Measurements from ENCODE around the gene RNF125.

Gene RNF125

DNA sequence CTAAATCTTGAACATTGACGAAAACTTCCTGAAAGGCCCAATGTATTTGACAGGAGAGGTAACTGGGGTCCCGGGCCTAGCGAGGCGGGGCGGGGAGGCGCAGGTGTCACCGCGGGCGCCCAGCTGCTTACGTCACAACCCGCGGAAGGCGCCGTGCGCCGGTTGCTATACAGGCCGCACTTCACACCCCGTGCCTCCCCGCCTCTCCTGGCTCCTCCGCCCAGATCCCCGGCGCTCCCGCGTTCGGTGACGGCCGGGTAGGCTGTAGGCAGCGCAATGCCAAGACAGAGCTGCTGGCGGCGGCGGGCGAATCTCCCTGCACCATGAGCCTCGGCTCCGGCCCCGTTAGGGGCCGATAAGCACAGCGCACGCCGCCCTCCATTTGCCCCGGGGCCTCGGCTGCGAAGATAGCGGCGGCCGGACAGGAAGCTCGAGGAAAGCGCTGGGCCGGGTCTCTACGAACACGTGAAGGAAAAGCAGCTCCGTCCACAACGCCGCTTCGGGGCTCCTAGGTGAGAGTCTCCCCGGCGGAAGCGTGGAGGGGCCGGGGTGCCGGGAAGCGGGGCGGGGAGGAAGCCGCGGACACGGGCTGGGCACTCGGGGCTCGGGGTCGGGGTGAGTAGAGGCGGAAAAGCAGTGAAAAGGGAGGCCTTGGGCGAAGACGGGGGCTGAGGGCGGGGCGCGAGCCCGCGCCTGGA lies 73.2 kb downstream of the RNF125 start, which contains the start of gene RNF138:
RNF138 (plus strand) TSS at position 151 of the 698 bp plus-strand sequence. CDS start 903 bp downstream, outside the sequence.
- peak; percentile 80 to 87 for DNase-seq

DNA sequence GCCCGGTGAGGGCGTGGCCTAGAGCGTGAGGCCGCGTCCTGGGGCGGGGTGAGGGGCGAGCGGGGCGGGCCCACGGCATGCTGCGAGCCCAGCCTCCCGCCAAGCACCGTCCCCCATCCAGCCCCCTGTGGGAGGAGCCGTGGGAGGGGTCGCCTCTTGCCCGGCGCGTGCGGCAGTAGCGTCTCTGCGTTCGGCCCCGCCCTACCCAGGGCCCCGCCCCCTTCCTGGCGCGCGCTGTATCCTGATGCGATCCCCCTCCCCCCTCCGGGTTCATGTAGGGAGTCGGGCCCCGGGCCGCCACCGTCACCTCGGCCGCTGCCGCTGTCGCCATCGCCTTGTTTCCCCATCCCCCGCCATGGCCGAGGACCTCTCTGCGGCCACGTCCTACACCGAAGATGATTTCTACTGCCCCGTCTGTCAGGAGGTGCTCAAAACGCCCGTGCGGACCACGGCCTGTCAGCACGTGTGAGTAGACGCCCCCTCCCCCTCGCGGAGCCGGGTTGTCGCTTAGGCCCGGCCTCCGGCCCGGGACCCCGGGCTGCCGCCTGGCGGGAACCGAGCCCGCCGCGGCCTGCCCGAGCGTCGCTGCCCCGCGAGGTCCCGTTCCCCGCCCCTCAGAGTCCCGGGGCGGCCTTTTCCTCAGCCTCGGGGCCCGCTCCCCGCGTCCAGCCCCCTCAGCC lies 73.9 kb downstream of the RNF125 start:
- peak; percentile 80 to 95 for DNase-seq

DNA sequence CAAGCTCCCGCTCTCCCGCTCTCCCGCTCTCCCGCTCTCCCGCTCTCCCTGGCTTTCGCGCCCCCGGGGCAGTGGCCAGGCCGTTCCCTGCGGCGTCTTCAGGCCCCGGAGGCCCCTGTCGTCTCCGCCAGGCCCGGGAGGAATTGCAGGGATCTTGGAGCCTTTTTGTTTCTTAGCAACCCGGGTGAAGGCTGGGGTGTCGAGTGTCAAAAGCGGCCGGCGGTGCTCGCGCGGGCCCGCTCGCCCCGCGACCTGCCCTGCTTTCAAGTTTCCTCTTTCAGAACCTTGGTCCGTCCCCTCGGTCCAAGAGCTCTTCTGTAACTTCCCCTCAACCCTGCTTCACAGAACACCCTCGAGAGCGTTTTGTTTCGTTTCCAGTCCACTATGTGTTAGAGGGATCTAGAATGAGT lies 74.5 kb downstream of the RNF125 start:
- DNase-seq, result peak in 1 of 2 experiments; percentile 63

DNA sequence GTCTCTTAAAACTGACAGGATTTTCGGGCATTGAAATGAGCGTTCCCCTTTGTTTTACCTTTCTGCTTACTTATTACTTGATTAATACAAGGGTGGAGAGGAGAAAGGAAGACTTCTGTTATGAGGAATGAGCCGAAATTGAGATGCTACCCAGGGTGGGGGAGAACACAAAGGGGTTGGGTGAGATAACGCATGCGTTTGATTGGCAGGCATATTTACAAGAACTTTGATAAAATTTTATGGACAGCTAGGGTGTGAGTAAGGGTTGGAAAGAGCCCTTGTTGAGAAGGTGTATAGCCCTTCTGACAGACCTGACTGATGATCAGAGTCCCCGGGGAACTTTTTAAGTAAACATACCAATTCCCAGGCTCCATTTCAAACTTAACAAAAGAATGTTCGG lies 74.9 kb downstream of the RNF125 start:
- DNase-seq, result peak in 1 of 2 experiments; percentile 17

DNA sequence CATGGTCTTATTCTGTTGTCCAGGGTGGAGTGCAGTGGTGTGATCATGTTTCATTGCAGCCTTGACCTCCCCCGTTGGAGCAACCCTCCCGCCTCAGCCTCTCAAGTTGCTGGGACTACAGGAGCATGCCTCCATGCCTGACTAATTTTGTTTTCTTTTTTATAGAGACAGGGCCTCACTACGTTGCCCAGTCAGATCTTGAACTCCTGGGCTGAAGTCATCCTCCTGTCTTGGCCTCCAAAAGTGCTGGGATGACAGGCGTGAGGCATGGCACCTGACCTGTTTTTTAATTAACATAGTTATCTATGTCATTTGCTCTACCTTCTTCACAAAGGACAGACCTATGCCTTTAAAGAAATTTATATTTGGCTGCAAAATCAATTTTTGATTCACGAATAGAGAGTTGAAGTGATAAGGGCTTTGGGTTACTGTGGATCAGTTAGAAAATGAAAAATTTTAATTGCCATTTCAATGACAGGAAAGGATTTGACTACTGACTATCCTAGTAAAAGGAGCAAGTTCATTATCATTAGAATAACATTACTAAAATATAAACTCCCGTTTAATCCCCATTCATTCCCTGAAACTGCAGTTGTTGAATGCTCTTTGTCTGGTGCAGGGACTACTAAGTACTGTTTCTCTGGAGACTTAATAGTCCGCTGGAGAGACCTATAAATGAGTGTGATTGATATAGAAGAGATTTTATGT lies 76.7 kb downstream of the RNF125 start:
- DNase-seq, result no peak

DNA sequence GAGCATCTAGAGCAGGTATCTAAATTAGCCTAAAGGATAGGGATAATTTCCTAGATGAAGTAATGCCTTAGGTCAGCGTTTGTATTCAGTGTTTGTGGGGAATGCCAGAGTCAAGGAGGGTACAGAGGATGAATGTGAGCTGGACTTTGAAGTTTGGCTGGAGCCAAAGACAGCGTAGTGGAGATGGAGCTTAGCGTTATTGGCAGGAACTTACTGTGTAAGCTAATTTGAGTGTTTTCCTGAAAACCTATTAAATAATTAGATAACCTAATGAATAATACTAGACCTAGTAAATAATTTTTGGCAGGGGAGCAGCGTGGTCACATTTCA lies 77.2 kb downstream of the RNF125 start:
- DNase-seq, result no peak

DNA sequence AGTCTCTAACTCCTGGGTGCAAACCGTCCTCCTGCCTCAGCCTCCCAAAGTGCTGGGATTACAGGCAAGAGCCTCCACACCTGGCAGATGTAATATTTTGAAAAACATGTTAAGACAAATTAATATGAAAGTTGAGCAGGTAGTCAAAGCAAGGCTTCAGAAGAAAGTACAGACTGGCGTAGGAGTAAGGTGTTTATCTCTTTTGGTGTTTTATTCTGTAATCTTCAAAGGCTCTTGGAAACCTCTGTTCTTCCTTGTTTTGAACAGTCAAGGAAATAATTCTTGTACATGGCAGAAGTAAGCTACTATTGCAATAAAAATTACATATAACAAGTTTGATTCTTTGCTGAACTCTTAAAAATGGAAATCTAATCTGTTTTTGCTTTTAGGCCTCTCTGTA lies 78.3 kb downstream of the RNF125 start:
- DNase-seq, result no peak

DNA sequence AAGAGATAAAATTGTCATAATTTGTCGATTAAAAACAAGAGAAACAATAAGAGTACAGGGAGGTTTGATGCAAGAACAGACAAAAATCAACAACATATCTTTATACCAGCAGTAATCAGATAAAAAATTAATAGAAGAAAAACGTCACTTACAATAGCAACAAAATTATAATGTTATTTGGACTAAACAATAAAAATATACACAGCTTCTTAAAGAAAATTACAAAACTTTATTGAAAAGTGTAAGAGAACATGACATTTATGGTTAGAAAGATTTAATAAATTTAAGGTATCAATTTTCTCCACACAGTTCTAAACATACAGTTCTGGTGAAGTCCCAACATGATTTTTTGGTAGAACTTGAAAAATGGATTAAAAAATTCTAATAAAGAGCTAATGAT lies 85.9 kb downstream of the RNF125 start:
- no peak for DNase-seq

DNA sequence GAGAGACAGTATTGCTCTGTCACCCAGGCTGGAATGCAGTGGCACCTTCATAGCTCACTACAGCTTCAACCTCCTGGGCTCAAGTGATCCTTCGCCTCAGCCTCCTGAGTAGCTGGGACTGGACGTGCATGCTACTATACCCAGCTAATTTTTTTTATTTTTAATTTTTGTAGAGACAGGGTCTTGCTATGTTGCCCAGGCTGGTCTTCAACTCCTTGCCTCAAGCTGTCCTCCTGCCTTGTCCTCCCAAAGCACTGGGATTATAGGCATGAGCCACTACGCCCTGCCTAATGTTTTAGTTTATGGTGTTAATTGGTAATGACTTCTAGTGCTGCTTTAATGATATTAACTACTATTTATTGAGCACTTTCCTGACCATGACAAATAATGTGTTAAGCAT lies 91.4 kb downstream of the RNF125 start:
- no peak for DNase-seq

DNA sequence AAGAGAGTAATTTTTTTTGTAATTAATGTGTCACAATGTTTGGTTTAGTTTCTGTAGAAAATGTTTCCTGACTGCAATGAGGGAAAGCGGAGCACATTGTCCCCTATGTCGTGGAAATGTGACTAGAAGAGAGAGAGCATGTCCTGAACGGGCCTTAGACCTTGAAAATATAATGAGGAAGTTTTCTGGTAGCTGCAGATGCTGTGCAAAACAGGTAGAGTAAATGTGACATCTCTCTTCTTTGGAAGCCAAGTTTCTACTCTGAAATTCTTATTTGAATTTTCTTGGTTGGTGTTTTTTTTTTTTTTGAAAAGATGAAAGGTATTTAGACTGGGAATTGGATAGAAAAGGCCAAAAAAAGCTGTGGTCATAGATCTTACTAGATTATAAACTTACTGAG lies 93.1 kb downstream of the RNF125 start:
- DNase-seq, result no peak

DNA sequence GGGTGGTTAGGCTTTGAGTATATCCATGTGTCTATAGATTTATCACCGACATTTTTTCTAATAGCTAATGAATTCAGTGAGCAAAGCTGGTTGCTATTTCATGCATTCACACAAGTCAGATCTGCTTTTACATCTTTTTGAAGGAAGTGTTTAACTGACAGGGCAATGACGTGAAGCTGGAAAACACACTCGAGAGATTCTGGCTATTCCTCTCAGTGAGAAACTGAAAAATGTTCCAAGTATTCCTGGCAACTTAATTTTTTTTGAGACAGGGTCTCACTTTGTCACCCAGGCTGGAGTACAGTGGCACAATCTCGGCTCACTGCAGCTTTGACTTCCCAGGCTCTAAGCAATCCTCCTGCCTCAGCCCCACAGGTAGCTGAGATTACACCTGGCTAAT lies 94.2 kb downstream of the RNF125 start:
- DNase-seq, result no peak

DNA sequence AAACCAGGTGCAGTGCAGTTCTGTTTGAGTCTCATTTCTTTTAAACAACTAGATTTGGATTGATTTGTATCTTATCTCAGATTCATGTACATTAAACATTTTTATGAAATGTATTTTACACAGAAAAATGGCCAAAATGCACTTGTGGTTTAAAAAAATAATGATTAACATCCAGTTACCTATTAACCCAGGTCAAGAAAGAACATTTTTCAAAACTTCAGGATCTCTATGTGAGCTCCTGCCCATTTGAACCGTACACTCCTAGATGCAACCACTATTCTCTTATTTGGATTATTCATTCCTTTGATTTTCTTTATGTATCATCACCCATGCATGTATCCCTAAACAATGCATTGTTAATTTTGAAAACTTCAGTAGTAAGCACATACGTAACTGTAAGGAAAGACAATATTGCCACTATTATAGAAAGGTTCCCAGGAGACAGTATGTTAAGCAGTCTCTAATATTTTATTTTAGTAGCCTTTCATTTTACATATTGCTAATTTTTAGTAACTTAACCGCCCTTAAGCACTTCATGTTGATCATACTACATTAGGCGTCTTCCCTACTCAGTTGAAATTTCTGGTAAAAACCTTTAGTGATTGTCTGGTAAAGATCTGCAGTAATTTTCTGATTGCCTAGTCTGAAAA lies 95.8 kb downstream of the RNF125 start:
- no peak for DNase-seq

DNA sequence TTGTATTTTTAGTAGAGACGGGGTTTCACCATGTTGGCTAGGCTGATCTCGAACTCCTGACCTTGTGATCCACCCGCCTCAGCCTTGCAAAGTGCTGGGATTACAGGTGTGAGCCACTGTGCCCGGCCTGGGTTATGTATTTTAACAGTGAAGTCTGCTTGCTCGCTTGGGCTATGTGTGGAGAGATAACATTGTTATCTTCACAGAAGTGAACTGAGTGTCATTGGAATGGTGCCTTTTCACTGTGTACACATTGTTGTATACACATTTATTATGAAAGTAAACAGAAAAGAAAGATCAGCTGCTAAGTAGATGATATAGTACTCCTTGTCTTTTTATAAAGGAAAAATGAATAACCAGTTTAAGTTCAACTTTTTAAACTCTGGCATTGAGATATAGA lies 103.4 kb downstream of the RNF125 start:
- no peak for DNase-seq

All from NCI-H526 (cell line).